GM23338 (cell line): Measurements from ENCODE around the gene CCR5. TPM values are rescaled to one million over a fixed set of nuclear protein-coding genes. Genes with fewer than 3 reads are reported as not detected.

Experiments
- ATAC-seq: fragments of 200-7000 bp; cut with Tn5 transposase; 3 replicates; pipeline ENCODE4 v1.9.1; 2020
- DNase-seq: peaks from one replicate; pipeline ENCODE4 v3.0.0-alpha.2; 2015; ENCODE audit warnings: low spot score
- H2AFZ ChIP-seq: fragments of 200-600 bp; sonication (generic); 2 replicates; pipeline ENCODE4 v1.8.0; 2016; ENCODE audit warnings: antibody characterized with exemption, mild to moderate bottlenecking, moderate library complexity
- H3F3A ChIP-seq: fragments of 200-600 bp; sonication (generic); replicated peaks from 2 replicates; pipeline ENCODE4 v1.8.0; 2017; ENCODE audit warnings: antibody characterized with exemption, mixed run types, low read depth
- H3K27ac ChIP-seq: fragments of 200-600 bp; sonication (generic); 2 replicates; pipeline ENCODE4 v1.6.1; 2016; ENCODE audit warnings: low read depth
- H3K27me3 ChIP-seq: fragments of 200-600 bp; sonication (generic); 2 replicates; pipeline ENCODE4 v1.8.0; 2016; ENCODE audit warnings: mild to moderate bottlenecking, mixed run types, moderate library complexity; ENCODE audit not compliant: insufficient read depth
- H3K36me3 ChIP-seq: fragments of 200-600 bp; sonication (generic); 2 replicates; pipeline ENCODE4 v1.8.0; 2016; ENCODE audit warnings: mild to moderate bottlenecking; ENCODE audit not compliant: insufficient read depth
- H3K4me1 ChIP-seq: fragments of 200-600 bp; sonication (generic); 2 replicates; pipeline ENCODE4 v1.8.0; 2016; ENCODE audit warnings: mild to moderate bottlenecking, moderate library complexity; ENCODE audit not compliant: insufficient read depth
- H3K4me2 ChIP-seq: fragments of 200-600 bp; sonication (generic); 2 replicates; pipeline ENCODE4 v1.7.1; 2017; ENCODE audit warnings: mixed run types
- H3K4me3 ChIP-seq: fragments of 200-600 bp; sonication (generic); 2 replicates; pipeline ENCODE4 v1.6.1; 2016; ENCODE audit warnings: mixed run types
- H3K79me2 ChIP-seq: fragments of 200-600 bp; sonication (generic); replicated peaks from 2 replicates; pipeline ENCODE4 v1.8.0; 2017; ENCODE audit warnings: mild to moderate bottlenecking; ENCODE audit not compliant: insufficient read depth
- H3K9me2 ChIP-seq: fragments of 200-600 bp; sonication (generic); 2 replicates; pipeline ENCODE4 v1.8.0; 2017; ENCODE audit not compliant: insufficient read depth
- H4K20me1 ChIP-seq: fragments of 200-600 bp; sonication (generic); replicated peaks from 2 replicates; pipeline ENCODE4 v1.8.0; 2017; ENCODE audit warnings: mild to moderate bottlenecking; ENCODE audit not compliant: insufficient read depth
- H3K27ac Mint-ChIP-seq: 2 replicates; pipeline ENCODE4 v1.8.0; 2020; ENCODE audit warnings: inconsistent platforms, mild to moderate bottlenecking, moderate library complexity, mixed read lengths
- H3K27me3 Mint-ChIP-seq: 3 replicates; pipeline ENCODE4 v1.8.0; 2022; ENCODE audit warnings: low read depth, mild to moderate bottlenecking, moderate library complexity, mixed read lengths, inconsistent platforms; ENCODE audit not compliant: insufficient read depth, poor library complexity
- H3K36me3 Mint-ChIP-seq: 3 replicates; pipeline ENCODE4 v1.8.0; 2021; ENCODE audit warnings: low read depth, mild to moderate bottlenecking, inconsistent platforms, moderate library complexity, mixed read lengths
- H3K4me1 Mint-ChIP-seq: 3 replicates; pipeline ENCODE4 v1.8.0; 2020; ENCODE audit warnings: mild to moderate bottlenecking, inconsistent platforms, mixed read lengths
- H3K4me3 Mint-ChIP-seq: 3 replicates; pipeline ENCODE4 v1.8.0; 2021; ENCODE audit warnings: moderate library complexity, mild to moderate bottlenecking, inconsistent platforms, mixed read lengths
- H3K9me3 Mint-ChIP-seq: 3 replicates; pipeline ENCODE4 v1.8.0; 2020; ENCODE audit warnings: moderate library complexity, mild to moderate bottlenecking, inconsistent platforms, mixed read lengths
- CREB1 ChIP-seq: fragments of 250-450 bp; sonication (Bioruptor Pico); IDR thresholded peaks from 2 replicates; pipeline ENCODE4 v1.5.0; 2020; ENCODE audit warnings: low read depth, mild to moderate bottlenecking, moderate library complexity
- CTCF ChIP-seq, 2 experiments: fragments of 200-600 bp in 1 of 2; sonication (generic) in 1 of 2; conservative IDR thresholded peaks; 2 replicates each; pipeline versions ENCODE4 v1.5.1 to v1.6.1; 2016 to 2017; ENCODE audit warnings: antibody characterized with exemption in 2 of 2, low read depth in 2 of 2, mild to moderate bottlenecking in 2 of 2, moderate library complexity in 1 of 2
- ETS1 ChIP-seq: IDR thresholded peaks from 2 replicates; pipeline ENCODE4 v1.6.1; 2016; ENCODE audit warnings: antibody characterized with exemption
- EZH2 ChIP-seq: fragments of 200-600 bp; sonication (generic); IDR thresholded peaks from one replicate; pipeline ENCODE4 v1.8.0; 2017; ENCODE audit warnings: antibody characterized with exemption, mild to moderate bottlenecking, low read depth; ENCODE audit not compliant: unreplicated experiment
- EZH2phosphoT487 ChIP-seq: fragments of 200-600 bp; sonication (generic); IDR thresholded peaks from one replicate; pipeline ENCODE4 v1.8.1; 2018; ENCODE audit warnings: antibody characterized with exemption; ENCODE audit not compliant: unreplicated experiment
- JUNB ChIP-seq: IDR thresholded peaks from one replicate; pipeline ENCODE4 v1.6.1; 2016; ENCODE audit warnings: antibody characterized with exemption; ENCODE audit not compliant: unreplicated experiment
- NANOG ChIP-seq: IDR thresholded peaks from 2 replicates; pipeline ENCODE4 v1.6.1; 2016; ENCODE audit warnings: antibody characterized with exemption, borderline replicate concordance
- POLR2AphosphoS5 ChIP-seq: IDR thresholded peaks from 2 replicates; pipeline ENCODE4 v1.6.1; 2016; ENCODE audit warnings: antibody characterized with exemption, low read depth
- REST ChIP-seq: IDR thresholded peaks from one replicate; pipeline ENCODE4 v1.6.1; 2018; ENCODE audit warnings: antibody characterized with exemption; ENCODE audit not compliant: unreplicated experiment
- STAT1 ChIP-seq: IDR thresholded peaks from one replicate; pipeline ENCODE4 v1.6.1; 2016; ENCODE audit warnings: antibody characterized with exemption; ENCODE audit not compliant: unreplicated experiment
- ZNF114 ChIP-seq: fragments of 250-450 bp; sonication (Bioruptor Pico); IDR thresholded peaks from 2 replicates; pipeline ENCODE4 v1.5.0; 2020; ENCODE audit warnings: mild to moderate bottlenecking, moderate library complexity
- ZNF331 ChIP-seq: fragments of 250-450 bp; sonication (Bioruptor Pico); IDR thresholded peaks from 2 replicates; pipeline ENCODE4 v1.5.0; 2020; ENCODE audit warnings: low read depth, mild to moderate bottlenecking, moderate library complexity
- ZNF462 ChIP-seq: fragments of 250-450 bp; sonication (Bioruptor Pico); IDR thresholded peaks from 2 replicates; pipeline ENCODE4 v1.5.0; 2020; ENCODE audit warnings: mild to moderate bottlenecking, moderate library complexity
- polyA plus RNA-seq: library from polyadenylated mRNA; unstranded; fragments of >200 nt; fragmentation: Nextera tagmentation; extraction: Ambion mirVana; gene quantifications from 2 replicates; pipeline ENCODE4 v1.2.1, GENCODE V29; 2016
- total RNA-seq: library from RNA; depleted of rRNA; stranded (reverse); fragments of >200 nt; shearing (Covaris generic); gene quantifications from 2 replicates; pipeline ENCODE4 v1.2.3, GENCODE V29; 2014

The CCR5 gene
- total and polyA plus RNA-seq, 2 experiments from 2014 or later = not detected

GRCh38 chr3:46351646-46352045, 19.1 kb upstream of the CCR5 start:
- Mint-ChIP-seq H3K27me3 (peaks cover 4% of the 10 kb centered on the region), H3K4me1 (peaks cover 6% of the 10 kb centered on the region; the same call in 2 of the 3 replicates), H3K27ac (no peak overlapping the region), H3K36me3 (peaks cover 4% of the 10 kb centered on the region; the same call in 1 of the 3 replicates), H3K9me3 (peaks cover 17% of the 10 kb centered on the region; the same call in 2 of the 3 replicates), H3K4me3 (no peak overlapping the region)
- Histone ChIP-seq H3F3A (no peaks in the 10 kb centered on the region), H3K4me3 (no peak overlapping the region), H3K4me1 (peaks cover 4% of the 10 kb centered on the region; the same call in 1 of the 2 replicates), H3K9me2 (peaks cover 6% of the 10 kb centered on the region; the same call in 1 of the 2 replicates), H4K20me1 (no peaks in the 10 kb centered on the region), H3K36me3 (no peaks in the 10 kb centered on the region), H3K79me2 (no peaks in the 10 kb centered on the region), H2AFZ (no peak overlapping the region), H3K27me3 (no peaks in the 10 kb centered on the region), H3K4me2 (no peak overlapping the region), H3K27ac (no peak overlapping the region)
- ATAC-seq = no peak
- DNase-seq = no peak
- TF ChIP-seq STAT1 (no peak), ZNF331 (no peak), CTCF (conservative IDR thresholded peaks at IDR 0.05; ENCODE audit: low read depth in 2 of 2) (no peak), POLR2AphosphoS5 (no peak), ZNF114 (CRISPR knock-in tag) (no peak), JUNB (no peak), ZNF462 (CRISPR knock-in tag) (no peak), NANOG (no peak), ETS1 (no peak), EZH2 (no peak), REST (no peak), EZH2phosphoT487 (no peak), CREB1 (CRISPR knock-in tag) (no peak)
